ENCODE results near the gene TBL1XR1. TPM values are rescaled to one million over a fixed set of nuclear protein-coding genes. Genes with fewer than 3 reads are reported as not detected.
"Not testable (repeated sequence)": the region's sequence is repeated elsewhere in the genome, so short reads cannot be mapped to it uniquely, and the experiment has no call there.

Gene TBL1XR1
- total RNA-seq, 1 donor from 2014 or later: 156 TPM

DNA sequence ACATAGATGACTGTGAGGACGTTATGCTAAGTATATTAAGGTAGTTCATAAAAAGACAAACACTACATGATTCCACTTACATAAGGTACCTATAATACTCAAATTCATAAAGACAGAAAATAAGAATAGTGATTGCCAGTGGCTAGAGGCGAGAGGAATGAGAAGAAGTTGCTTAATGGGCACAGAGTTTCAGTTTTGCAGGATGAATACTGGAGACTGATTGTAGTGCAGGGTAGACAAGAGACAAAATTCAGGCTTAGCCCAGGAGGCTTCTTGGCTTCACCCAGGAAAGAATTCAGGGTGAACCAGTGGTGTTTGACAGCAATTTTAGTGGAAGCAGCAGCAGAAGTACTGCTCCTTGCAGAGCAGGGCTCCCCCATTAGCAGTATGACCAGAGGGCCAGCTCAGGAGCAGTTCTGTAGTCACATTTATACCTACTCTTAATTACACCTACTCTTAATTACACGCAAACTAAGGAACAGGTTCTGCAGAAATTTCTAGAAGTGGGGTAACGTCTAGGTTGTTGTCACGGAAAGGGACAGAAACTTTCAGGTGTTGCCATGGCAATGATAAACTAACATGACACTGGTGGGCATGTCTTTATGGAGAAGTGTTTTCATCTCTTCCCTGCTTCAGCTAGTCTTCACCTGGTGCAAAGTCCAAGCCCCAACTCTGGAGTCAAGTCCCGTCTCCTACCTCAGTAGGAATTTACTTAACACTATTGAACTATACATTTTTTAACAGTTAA lies 55.2 kb downstream of the TBL1XR1 start:
- TF ChIP-seq, protein P1, sequence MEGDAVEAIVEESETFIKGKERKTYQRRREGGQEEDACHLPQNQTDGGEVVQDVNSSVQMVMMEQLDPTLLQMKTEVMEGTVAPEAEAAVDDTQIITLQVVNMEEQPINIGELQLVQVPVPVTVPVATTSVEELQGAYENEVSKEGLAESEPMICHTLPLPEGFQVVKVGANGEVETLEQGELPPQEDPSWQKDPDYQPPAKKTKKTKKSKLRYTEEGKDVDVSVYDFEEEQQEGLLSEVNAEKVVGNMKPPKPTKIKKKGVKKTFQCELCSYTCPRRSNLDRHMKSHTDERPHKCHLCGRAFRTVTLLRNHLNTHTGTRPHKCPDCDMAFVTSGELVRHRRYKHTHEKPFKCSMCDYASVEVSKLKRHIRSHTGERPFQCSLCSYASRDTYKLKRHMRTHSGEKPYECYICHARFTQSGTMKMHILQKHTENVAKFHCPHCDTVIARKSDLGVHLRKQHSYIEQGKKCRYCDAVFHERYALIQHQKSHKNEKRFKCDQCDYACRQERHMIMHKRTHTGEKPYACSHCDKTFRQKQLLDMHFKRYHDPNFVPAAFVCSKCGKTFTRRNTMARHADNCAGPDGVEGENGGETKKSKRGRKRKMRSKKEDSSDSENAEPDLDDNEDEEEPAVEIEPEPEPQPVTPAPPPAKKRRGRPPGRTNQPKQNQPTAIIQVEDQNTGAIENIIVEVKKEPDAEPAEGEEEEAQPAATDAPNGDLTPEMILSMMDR (IDR thresholded peaks at IDR 0.05): no peak
- Histone ChIP-seq H3K9me3 (no peaks in the 10 kb centered on the region), H3K27me3 (no peaks in the 10 kb centered on the region), H3K36me3 (no peaks in the 10 kb centered on the region), H3K4me1 (peaks cover 29% of the 10 kb centered on the region), H3K27ac (no peak overlapping the region), H3K4me3 (no peak overlapping the region)
- no peak for ATAC-seq
- no peak for DNase-seq
- intact Hi-C loops (cut with DNase I): no loop called here

DNA sequence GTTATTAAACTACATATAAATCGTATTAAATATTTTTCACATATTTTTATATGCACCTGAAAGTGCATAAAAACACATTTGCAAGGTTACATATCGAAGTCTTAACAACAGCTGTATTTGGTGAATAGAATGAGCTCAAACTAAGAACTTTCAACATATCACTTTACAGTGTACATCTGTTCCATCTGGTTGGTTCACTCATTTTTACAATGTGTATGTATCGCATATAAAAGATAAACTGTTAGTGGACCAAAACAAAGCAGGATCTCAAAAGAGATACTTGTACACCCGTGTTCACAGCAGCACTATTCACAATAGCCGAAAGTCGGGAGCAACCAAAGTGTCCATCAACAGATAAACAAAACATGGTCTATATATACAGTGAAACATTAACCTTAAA lies 55.8 kb downstream of the TBL1XR1 start:
- DNase-seq (no peak), ATAC-seq (no peak)
- H3K4me3 ChIP-seq: no peak overlapping the region
- no peaks in the 10 kb centered on the region for H3K9me3 ChIP-seq
- TF ChIP-seq, protein P1 (IDR thresholded peaks at IDR 0.05): no peak
- H3K4me1 ChIP-seq: peaks cover 24% of the 10 kb centered on the region
- H3K36me3 ChIP-seq: no peaks in the 10 kb centered on the region
- intact Hi-C loops (cut with DNase I): no loop called here
- H3K27me3 ChIP-seq: no peaks in the 10 kb centered on the region
- no peak overlapping the region for H3K27ac ChIP-seq

DNA sequence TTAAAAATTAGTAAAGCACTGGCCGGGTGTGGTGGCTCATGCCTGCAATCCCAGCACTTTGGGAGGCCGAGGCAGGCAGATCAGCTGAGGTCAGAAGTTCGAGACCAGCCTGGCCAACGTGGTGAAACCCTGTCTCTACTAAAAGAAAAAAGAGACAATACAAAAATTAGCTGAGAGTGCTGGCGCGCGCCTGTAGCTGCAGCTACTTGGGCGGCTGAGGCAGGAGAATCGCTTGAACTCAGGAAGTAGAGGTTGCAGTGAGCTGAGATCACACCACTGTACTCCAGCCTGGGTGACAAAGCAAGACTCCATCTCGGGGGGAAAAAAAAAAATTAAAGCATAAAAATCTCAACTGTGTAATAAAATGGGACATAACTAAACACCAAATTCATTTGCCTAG lies 58.1 kb downstream of the TBL1XR1 start:
- H3K4me3 ChIP-seq; DNase-seq; H3K27me3 ChIP-seq; intact Hi-C loops (cut with DNase I); H3K9me3 ChIP-seq; H3K27ac ChIP-seq; H3K36me3 ChIP-seq; ATAC-seq: not testable (repeated sequence)
- peaks cover 16% of the 10 kb centered on the region for H3K4me1 ChIP-seq

DNA sequence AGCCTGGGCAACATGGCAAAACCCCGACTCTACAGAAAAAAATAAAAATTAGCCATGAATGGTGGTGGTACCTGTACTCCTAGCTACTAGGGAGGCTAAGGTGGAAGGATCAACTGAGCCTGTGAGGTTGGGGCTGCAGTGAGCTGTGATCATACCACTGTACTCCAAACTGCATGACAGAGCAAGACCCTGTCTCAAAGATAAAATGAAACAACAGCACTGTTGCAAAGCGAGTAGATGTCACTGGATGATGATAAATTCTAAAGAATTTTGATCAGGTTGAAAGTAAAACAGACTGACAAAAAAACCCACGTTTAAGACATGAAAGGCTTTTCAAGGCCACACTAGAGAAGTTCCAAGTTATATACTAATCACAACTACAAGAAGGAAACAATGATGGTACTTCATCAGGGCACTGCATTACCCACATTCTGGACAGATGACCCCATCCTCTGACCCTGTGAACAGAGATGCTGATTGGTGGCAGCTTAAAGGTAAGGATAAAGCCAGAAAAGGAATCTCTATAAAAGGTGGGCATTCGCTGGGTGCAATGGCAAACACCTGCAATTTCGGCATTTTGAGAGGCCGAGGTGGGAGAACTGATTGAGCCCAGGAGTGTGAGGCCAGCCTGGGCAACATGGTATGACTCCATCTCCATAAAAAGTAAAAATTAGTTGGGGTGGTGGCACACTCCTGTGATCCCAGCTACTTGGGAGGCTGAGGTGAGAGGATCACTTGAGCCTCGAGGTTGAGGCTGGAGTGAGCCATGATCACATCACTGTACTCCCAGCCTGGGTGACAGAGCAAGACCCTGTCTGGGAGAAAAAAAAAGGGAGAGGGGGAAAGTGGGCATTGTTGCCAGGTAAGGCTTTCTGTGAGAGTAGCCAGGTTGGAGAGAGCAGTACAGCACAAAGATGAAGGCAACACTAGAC lies 59.2 kb downstream of the TBL1XR1 start:
- no peak overlapping the region for H3K4me3 ChIP-seq
- ATAC-seq (no peak), DNase-seq (no peak)
- TF ChIP-seq, protein P1 (IDR thresholded peaks at IDR 0.05): no peak
- intact Hi-C loops (cut with DNase I): no loop called here
- no peak overlapping the region for H3K27ac ChIP-seq
- no peaks in the 10 kb centered on the region for H3K27me3 ChIP-seq
- H3K9me3 ChIP-seq: no peaks in the 10 kb centered on the region
- H3K4me1 ChIP-seq: peaks cover 23% of the 10 kb centered on the region
- peaks cover 3% of the 10 kb centered on the region for H3K36me3 ChIP-seq

GRCh38 chr3:177136741-177137140 lies 60.5 kb downstream of the TBL1XR1 start:
- ATAC-seq (no peak), DNase-seq (no peak)
- peaks cover 3% of the 10 kb centered on the region for H3K36me3 ChIP-seq

More at GRCh38 chr3:177136741-177137140, 60.5 kb downstream of the TBL1XR1 start:
- Histone ChIP-seq H3K9me3 (no peaks in the 10 kb centered on the region), H3K27ac (no peak overlapping the region), H3K27me3 (no peaks in the 10 kb centered on the region), H3K4me1 (peaks cover 16% of the 10 kb centered on the region), H3K4me3 (no peak overlapping the region)
- intact Hi-C loops (cut with DNase I): no loop called here
- TF ChIP-seq, protein P1 (IDR thresholded peaks at IDR 0.05): no peak
